ENCODE measurements around the gene FBXL15. TPM values are rescaled to one million over a fixed set of nuclear protein-coding genes. Genes with fewer than 3 reads are reported as not detected.

Gene FBXL15
- total and polyA plus RNA-seq, 2 of the 13 experiments (the other 11 are each of a cell fraction or from before 2014, with no cell fraction given): 4.3 to 8.3 TPM

DNA sequence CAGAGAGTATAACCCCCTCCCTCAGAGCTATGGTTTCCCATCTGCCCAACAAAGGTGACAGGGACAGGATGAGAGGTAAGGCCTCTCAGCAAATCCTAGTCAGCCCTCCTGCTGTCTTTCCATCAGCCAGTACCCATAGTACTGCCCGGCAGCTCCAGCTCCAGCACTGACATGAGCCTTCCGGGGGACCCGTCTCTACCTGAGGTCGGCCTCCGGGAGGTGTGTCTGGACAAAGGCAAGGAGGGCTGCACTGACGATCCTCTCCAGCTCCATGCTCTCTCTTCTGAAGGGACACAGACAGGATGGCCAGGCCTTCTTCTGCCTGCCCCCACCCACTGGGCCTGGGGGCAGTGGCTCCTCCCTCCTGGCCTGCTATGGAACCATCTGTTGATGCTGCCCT lies 4.3 kb downstream of the FBXL15 start (continued):
- TF ChIP-seq ZNF646 (CRISPR knock-in tag; IDR thresholded peaks at IDR 0.05): no peak

GRCh38 chr10:102425444-102425843 lies 4.8 kb downstream of the FBXL15 start:
- FAIRE-seq: no peak
- Histone ChIP-seq H4K20me1 (ENCODE audit: insufficient read depth, low read length) (no peaks in the 10 kb centered on the region), H3K36me3 (replicated peaks in 1 of 2; ENCODE audit: control insufficient read depth in 1 of 2, insufficient read depth in 2 of 2, low read length in 2 of 2) (peaks cover 1 to 14% of the 10 kb centered on the region in 2 experiments; a peak in 3 of 5 replicates), H3K4me3 (replicated peaks in 1 of 3; ENCODE audit: insufficient read depth in 1 of 3, low read depth in 2 of 3, low read length in 3 of 3) (no peak overlapping the region), H3K9me3 (ENCODE audit: low read length) (no peaks in the 10 kb centered on the region), H3K4me2 (ENCODE audit: low read depth, low read length) (no peak overlapping the region), H3K4me1 (ENCODE audit: insufficient read depth, low read length) (peaks cover 18% of the 10 kb centered on the region), H3K27me3 (ENCODE audit: control insufficient read depth in 1 of 2, insufficient read depth in 2 of 2, low read length in 2 of 2) (no peaks in the 10 kb centered on the region), H3K27ac (ENCODE audit: extremely low read length, insufficient read depth, low read length) (no peak overlapping the region), H2AFZ (ENCODE audit: low read length) (no peak overlapping the region), H3K9ac (ENCODE audit: insufficient read depth, low read depth, low read length) (no peak overlapping the region), H3K79me2 (ENCODE audit: insufficient read depth, low read length) (no peaks in the 10 kb centered on the region)
- POLR2A ChIA-PET: interaction anchor here (1.3 kb wide), 1 partner anchor 26 kb away, joined by 5 read pairs; the partner anchor contains the start of gene C10orf95
- no peak for DNase-seq (ENCODE audit: low spot score)
- intact Hi-C loops (cut with micrococcal nuclease; ENCODE audit: unreplicated experiment) (no loop called here), in situ Hi-C loops (cut with HindIII; ENCODE audit: extremely low pct_ligation_motif_present, low pct_unique_long_range_greater_than_20kb) (no loop called here)
- CTCF ChIA-PET (ENCODE audit: low intra/inter-chr PET ratio, low total read pairs): no interaction called here
- BruUV-seq (replicated peaks): no TSS peak
- TF ChIP-seq HNRNPUL1 (IDR thresholded peaks at IDR 0.05; ENCODE audit: low read depth, low read length) (no peak), ZC3H13 (CRISPR knock-in tag; IDR thresholded peaks at IDR 0.05) (no peak), SIX4 (CRISPR knock-in tag; IDR thresholded peaks at IDR 0.05) (no peak), MAFK (conservative IDR thresholded peaks at IDR 0.05 in 1 of 2, IDR thresholded peaks at IDR 0.05 in 1 of 2; ENCODE audit: low read length in 2 of 2) (no peak)
- TF ChIP-seq, protein P1, sequence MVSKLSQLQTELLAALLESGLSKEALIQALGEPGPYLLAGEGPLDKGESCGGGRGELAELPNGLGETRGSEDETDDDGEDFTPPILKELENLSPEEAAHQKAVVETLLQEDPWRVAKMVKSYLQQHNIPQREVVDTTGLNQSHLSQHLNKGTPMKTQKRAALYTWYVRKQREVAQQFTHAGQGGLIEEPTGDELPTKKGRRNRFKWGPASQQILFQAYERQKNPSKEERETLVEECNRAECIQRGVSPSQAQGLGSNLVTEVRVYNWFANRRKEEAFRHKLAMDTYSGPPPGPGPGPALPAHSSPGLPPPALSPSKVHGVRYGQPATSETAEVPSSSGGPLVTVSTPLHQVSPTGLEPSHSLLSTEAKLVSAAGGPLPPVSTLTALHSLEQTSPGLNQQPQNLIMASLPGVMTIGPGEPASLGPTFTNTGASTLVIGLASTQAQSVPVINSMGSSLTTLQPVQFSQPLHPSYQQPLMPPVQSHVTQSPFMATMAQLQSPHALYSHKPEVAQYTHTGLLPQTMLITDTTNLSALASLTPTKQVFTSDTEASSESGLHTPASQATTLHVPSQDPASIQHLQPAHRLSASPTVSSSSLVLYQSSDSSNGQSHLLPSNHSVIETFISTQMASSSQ (IDR thresholded peaks at IDR 0.05; ENCODE audit: low read depth): no peak
- TF ChIP-seq, protein P1 (CRISPR knock-in tag; IDR thresholded peaks at IDR 0.05; ENCODE audit: borderline replicate concordance): no peak
- 85% methylated on average over 1 of the region's 1 CpG for WGBS (ENCODE audit: low lambda C conversion rate)
- no peak for ATAC-seq

Measured in HepG2 (cell line).